IPS DF 4.7 (cell line): ENCODE data around the gene KIF17.

ENCODE experiments used
- DNase-seq: peaks from one replicate; pipeline ENCODE4 v3.0.0-alpha.2; 2013; ENCODE audit warnings: low spot score; ENCODE audit errors: extremely low read depth

Gene KIF17

DNA sequence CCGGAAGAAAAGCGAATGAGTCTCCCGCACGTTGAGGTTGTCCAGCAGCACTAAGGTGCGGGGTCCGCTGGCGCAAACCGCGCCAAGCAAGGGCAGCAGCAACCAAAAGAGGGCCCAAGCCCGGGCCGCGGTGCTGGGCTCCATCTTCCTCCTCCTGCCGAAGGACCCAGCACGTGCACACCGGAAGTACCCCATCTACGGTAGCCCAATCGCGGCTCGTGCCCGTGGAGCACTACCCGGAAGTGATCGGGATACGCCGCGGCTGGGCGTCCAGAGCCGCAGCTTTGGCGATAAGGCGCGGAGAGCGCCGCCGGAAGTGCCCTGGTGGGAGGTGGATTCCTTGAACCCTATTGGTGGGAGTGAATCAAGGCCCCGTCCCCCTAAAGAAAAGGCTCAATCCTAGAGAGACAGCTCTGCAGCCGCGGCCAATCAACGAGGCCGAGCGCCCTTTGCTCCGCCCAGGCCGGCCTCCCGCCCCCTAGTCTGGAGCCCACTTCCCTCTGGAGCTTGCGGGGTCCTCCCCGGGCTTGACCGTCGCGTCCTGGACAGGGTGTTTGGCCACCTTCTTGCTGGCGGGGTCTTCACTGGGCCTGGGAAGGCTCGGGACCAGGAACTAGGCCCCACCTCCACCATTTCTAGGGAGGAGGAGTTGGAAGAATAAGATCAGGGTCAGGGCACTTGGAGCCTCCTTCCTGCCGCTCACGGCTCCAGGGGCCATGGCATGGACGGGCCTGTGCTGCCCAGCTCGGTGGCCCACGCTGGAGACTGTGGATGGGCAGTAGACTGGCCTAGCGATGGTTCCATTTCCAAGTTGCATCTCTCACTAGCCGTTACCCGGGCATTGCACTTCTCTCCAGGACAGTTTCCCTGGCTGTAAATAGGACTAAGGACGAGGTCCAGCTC is 56.3 kb downstream of the KIF17 start, which contains the start of gene DDOST:
Gene DDOST (minus strand): TSS at position 163 of the 903 bp plus-strand sequence. CDS start 19 bp downstream, at position 144.
- DNase-seq: peak; percentile 93

DNA sequence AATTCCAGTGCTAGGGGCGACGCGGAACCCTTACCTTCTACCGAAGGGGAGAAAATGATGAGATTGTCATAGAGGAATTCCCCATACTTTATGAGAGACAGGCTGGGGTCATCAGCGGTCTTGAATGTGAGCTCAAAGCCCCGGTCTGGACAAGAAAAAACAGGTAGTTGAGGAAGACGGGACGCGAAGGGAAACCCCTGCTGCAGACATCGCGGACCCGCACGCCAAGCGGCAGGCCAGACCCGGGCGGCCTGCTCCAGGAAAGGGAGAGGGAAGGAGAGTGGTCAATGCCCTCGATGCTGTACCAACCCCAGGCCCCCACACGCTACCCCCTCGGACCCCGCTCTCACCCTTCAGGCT is 57.0 kb downstream of the KIF17 start:
- DNase-seq: no peak

DNA sequence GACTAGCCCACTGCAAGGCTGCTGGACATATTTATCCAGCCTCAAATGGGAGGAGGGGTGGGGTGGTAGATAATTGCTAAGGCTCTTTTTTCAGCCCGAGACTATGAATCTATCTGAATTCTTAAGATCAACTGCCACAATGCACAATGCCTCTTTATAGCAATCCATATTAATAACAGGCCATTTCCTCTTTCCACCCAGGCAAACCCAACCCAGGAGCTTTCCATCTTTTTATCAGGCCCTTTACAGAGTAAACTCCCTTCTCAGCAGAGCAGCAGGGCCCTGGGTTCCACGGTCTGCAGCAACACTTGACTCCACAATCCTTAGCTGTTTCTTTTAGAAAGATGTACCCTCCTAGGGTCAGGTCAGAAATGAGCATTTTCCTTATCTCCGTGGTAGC is 57.4 kb downstream of the KIF17 start:
- no peak for DNase-seq

DNA sequence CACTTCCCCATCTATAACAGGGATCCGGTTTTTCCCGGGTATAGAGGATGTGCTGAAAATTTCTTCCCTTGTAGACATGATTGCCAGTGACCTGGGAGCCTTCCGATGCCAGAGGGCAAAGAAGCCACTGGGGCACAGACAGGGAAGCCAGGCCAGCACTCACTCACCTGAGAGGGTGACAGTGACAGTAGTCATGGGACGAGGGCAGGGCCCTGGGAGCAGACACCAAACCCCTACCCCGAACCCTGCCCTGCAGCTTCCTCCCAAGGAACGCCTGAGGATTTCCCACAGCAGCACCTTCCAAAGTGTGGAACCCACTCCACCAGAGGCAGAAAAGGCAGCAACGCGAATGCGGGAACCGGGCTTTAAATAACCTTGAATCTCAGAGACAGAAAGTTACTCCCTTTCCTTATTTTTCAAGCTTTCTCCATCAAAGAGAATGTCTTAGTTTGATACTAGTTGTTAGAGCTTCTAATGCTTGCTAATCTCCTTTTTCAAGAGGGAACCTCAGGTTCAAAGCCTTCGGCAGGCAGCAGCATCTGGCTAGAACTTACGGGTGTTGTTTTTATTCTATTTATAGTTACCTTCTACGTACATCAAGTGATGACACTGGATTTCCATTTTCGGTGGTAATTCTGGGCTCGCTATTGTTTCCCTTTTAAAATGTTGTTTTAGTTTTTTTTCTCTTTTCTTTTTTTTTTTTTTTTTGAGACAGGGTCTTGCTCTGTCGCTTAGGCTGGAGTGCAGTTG is 59.5 kb downstream of the KIF17 start:
- no peak for DNase-seq

DNA sequence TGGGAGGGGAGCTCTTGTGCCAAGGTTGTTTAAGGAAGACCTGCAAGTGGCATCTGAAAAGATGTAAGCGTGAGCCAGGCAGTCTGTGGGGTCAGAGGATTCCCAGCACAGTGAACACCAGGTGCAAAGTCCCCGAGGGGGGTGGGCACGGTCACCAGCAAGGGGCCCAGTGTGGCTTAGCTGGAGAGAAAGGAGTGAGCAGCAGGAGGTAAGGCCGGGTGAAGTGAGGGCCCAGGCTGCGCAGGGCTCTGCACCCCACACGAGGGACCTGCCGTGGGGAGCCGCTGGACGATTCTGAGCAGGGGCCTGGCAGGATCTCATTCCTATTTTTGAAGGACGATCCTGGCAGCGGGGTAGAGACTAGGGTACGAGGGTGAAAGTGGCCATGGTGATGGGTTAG is 60.8 kb downstream of the KIF17 start:
- DNase-seq: no peak

DNA sequence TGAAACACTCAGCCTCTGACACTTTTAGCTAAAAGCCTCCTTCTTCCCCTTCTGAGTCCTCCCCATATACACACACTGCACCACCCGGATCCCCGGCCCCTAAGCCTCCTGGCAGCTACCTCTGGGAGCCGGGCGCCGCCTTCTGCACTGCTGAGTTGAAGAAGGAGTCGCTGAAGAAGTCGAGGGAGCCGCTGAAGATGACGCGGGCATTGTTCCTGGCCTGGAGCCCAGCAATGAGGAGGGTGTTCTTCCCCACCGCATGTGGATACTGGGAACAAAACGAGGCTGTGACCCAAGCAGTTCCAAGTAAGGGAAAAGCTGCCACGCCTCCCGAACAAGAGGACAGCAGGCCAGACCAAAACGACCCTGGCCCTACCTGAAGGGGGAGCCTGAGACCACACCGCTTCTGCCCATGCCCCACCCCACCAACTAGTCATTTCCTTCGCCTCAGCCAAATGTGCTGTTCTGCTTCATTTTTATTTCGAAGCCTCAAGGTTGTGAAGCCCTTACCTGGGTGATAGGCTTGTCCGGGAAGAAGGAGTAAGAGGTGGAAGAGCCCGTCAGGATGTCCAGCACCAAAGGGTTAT is 63.6 kb downstream of the KIF17 start:
- DNase-seq: no peak

DNA sequence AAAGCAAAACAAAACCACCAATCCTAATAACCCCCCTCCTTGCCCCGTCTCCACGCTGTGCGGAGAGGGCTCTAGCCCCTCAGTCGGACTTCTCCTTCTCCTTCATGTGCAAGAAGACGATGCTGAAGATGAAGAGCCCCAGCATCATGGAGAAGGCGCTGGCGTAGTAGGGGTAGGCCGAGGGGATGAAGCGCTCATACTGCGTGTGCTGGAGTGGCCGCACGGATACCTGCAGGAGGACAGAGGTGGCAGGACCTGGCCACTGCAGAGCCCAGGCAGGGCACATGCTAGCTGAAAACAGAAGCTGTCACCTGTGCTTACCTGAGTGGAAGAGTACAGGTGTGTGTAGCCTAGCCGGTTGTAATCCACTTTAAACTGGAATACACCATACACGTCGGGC is 65.5 kb downstream of the KIF17 start:
- no peak for DNase-seq

DNA sequence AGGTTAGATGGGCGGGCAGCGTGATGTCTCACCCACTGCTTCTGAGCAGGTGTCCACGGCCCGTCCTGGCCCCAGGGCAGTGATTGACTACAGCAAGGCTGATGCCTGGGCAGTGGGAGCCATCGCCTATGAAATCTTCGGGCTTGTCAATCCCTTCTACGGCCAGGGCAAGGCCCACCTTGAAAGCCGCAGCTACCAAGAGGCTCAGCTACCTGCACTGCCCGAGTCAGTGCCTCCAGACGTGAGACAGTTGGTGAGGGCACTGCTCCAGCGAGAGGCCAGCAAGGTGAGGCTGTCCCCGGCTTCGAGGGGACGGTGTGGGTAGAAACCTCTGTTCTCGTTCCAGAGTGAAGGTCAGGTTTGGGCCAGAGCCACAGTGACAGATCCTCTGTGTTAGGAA is 68.9 kb downstream of the KIF17 start:
- no peak for DNase-seq

DNA sequence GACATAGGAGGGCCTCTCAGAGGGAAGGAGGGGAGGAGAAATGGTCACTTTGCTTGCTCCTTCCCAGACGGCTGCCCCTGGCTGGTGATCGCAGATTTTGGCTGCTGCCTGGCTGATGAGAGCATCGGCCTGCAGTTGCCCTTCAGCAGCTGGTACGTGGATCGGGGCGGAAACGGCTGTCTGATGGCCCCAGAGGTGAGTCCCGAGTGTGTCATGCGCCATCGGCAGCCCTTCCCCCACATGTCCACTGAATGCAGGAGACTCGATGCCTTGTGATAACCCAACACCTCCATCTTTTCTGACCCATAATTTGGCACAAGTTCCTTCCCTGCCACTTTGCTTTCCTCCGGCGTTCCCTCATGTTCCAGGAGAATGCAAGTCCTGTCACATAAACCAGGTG is 69.4 kb downstream of the KIF17 start:
- DNase-seq: no peak

DNA sequence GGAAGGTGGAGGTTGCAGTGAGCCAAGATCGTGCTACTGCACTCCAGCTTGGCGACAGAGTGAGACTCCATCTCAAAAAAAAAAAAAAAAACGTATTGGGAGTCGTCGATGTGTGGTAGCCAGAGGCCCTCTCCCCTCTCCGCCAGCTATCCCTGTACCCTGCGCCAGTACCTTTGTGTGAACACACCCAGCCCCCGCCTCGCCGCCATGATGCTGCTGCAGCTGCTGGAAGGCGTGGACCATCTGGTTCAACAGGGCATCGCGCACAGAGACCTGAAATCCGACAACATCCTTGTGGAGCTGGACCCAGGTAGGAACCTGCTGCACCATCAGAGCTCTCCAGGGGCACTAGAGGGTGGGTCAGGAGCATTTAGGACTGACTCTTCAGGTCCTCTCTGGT is 72.4 kb downstream of the KIF17 start:
- DNase-seq: no peak

DNA sequence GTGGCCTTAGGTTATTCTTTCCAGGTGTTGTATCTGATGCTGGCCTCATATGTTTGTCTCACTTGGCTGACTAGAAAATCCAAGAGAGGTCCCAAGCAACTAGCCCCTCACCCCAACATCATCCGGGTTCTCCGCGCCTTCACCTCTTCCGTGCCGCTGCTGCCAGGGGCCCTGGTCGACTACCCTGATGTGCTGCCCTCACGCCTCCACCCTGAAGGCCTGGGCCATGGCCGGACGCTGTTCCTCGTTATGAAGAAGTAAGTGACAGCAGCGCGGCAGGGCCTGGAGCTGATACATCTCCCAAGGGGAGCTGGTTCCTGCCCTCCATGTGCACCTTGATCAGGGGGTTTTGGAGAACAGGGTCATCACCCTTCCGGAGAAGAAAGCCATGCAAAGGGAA is 73.4 kb downstream of the KIF17 start:
- DNase-seq: no peak

DNA sequence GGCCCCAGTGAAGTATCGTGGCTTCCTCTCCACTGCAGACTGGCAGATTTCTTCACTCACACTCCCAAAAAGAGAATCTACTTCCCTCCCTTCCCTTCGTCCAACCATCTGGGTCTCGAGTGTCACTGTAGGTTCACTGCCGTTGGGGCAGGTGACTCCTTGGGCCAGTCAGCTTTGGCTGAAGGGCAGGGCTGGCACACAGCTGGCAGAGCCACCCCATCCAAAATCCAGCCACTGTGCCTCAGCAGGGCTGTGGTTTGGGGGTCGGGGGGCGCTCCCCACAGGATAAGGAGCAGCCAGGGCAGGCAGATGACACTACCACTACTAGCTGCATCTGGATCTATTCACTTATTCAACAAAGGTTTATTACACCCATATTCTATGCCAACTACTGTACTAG is 74.7 kb downstream of the KIF17 start:
- no peak for DNase-seq

DNA sequence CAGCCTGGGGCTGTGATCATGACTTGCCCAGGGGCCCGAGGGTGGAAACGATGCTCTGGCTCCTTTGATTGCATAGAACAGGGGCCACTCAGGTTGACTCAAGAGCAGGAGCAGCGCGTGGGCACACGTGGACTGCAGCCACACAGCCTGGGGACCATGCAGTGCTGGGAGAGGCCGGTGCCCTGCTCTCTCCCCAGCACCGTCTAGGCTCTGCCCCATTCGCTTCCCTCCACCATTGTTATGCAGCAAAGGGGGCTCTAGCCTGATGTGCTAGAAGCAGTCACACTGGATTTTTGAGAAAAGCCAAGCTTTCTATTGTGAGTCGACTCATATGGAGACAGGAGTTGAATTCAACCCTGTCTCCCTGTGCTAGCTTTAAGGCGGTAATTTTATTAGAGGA is 75.8 kb downstream of the KIF17 start:
- no peak for DNase-seq

DNA sequence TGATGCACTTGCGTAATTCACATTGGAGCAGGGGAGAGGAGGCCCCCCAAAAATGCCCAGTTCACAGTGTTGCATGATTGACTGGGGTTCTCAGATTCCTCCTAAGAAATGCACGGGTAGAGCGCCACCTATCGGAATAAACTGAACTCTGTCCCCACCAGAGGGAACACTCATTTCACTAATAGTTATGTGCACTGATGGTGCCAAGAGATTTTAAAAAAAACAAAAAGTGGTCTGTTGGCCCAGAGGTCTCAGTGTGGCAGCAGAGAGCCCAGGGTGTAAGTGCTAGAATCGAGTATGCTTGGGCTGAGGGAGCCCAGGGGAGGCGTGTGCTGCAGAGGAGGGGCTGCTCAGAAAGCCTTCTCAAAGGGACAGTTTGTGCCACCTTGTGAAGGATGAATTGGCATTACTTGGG is 77.6 kb downstream of the KIF17 start:
- peak; percentile 25 for DNase-seq

DNA sequence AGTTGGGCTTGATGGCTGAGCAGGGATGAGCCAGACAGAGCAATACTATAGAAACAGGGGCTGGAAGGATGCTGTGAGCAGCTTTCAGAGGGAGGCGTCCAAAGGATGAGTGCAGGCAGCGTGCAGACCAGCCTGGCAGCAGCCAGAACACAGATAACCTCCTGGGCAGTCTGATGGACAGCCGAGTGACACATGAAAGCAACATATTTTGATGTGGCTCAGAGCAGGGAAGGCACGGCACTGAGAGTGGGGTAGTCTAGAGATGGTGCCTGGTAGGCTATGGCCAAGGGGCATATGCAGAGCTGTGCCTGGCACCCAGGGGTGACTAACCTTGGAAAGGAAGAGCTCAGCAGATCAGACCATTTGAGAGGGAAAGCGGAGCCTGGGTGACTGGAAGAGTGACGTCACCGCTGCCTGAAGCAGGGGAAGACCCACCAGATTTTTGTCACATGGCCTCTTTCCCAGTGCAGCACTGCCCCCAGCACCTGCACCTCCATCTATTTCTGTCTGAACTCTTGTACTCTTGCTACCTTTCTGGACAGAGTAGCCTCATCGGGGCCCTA is 80.9 kb downstream of the KIF17 start:
- DNase-seq: no peak

DNA sequence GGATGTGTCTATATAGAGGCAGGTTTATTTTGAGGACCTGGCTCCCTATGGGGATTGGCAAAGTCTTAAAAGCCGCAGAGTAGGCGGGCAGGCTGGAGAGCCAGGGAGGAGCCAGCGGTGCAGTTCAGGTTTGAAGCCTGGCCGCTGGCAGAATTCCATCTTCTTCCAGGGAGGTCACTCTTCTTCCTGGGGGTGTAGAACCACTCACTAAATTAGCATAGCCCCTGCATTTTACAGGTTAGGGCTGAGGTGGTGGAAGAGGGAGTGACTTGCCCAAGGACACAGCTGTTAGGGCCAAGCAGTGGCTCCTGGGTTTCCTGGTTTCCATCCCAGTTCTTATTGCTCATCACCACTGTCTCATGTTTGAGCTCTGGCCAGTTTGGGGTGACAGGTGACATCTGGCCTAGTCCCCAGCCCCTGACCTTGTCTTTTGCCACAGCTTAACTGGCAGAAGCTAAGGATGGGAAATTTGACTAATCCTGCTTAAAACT is 83.2 kb downstream of the KIF17 start:
- peak; percentile 28 for DNase-seq

DNA sequence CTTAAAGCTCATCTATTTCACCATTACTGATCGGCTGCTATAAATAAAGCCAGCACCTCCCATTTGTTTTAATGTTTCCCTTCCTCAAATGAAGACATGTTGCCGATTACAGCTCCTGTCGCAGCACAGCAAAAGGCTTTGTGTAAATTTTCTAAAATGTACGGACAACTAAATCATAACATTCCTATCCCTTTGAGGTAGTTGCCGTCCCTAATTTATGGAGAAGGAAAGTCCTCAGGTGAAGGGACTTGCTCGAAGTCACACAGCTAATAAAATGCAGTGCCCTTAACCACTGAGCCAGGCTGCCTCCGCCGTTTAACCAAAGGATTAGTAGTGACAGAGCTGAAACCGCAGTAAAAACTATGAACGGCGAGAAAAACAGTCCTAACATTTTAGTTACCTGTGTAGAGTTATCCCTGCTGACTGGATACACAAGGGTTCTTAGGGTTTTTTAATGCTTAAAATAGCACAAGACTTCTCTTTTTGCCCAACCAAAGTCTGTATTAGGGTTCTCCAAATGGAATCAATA is 83.7 kb downstream of the KIF17 start:
- no peak for DNase-seq

DNA sequence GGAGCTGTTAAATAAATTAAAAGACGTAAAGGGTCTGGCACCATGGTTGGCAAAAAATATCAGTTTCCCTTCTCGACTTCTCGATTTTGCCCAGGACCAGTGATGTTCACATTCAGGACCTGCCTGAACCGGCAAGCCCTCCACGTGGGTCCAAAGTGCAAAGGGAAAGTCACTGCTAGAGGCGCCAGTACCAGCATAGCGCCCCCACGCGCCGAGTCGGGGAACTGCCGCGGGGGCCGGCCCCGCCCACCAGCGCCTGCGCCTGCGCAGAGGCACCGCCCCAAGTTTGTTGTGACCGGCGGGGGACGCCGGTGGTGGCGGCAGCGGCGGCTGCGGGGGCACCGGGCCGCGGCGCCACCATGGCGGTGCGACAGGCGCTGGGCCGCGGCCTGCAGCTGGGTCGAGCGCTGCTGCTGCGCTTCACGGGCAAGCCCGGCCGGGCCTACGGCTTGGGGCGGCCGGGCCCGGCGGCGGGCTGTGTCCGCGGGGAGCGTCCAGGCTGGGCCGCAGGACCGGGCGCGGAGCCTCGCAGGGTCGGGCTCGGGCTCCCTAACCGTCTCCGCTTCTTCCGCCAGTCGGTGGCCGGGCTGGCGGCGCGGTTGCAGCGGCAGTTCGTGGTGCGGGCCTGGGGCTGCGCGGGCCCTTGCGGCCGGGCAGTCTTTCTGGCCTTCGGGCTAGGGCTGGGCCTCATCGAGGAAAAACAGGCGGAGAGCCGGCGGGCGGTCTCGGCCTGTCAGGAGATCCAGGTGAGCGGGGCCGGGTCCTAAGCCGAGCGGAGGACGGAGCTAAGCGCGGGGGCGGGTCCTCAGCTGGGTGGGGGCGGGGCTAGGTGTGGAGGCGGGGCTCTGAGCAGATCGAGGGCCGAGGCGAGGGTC is 84.4 kb downstream of the KIF17 start, which contains the start of gene PINK1:
Gene PINK1 (plus strand): TSS at position 269 of the 875 bp plus-strand sequence. CDS start 91 bp downstream, at position 360.
- DNase-seq: peak; percentile 51

DNA sequence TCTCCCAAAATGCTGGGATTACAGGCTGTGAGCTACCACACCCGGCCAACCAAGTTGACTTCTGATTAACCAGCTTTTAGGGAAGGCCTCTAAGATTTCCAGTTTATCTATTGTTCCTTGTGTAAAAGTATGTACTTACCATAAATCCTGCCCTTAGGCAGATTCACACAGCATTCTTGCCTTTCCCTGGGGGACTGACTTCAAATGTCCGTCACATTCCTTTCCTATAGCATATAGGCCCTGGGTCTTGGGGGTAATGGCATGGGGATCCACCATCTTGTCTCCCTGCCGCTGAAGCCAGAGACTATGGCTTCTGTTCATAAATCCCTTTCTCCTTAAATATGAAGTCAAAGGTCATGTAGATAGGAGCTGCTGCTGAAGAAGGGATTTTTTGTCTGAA is 85.4 kb downstream of the KIF17 start:
- DNase-seq: no peak

DNA sequence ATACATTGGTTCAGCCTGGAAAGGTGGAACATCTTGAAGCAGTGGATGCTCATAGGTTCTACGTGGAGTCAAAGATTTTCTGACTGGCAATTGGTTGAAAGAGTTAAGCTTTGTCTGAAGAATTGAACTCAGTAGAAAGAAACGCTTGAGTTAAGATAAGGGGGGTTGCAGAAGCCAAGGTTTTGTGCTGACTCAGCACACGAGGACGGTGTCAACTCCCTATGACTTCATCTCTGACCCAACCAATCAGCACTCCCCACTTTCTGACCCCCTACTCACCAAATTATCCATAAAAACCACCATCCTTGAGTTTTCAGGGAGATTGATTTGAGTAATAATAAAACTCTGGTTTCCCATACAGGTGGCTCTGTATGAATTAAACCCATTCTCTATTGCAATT is 87.1 kb downstream of the KIF17 start:
- DNase-seq: no peak
